ENCODE results near the gene C1orf159.

Gene C1orf159

DNA sequence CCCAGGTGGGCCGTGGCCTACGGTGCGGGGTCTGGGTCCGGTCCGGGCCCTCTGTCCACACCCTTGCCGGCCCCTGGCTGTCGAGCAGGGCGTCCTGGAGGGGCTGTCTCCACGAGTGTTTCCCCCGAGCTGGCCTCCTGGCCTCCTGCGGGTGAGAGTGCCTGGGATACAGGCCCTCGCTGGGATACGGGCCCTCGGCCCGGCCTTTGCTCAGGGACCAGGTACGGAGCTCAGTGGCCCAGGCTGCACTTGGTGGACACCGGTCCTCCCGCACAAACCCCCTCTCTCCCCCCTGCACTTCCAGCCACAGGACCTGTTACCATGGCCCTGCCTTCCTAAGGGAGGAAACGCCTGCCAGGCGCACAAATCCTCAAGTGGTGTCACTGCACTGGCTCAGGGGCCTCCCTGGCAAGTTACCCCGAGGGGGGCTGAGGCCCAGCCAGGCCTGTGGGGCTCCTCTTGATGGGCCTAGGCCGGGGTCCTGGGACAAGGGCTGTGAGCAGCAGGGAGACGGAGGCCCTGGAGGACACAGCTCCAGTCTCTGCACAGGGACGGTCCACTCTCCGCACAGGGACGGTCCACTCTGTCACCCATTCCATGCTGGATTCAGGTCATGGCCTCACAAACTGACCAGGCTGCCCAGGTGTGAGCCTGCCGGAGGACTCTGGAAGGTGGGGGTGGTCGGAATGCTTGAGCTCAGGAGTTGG lies 23.6 kb downstream of the C1orf159 start:
- no peak for DNase-seq (ENCODE audit: low read depth)

DNA sequence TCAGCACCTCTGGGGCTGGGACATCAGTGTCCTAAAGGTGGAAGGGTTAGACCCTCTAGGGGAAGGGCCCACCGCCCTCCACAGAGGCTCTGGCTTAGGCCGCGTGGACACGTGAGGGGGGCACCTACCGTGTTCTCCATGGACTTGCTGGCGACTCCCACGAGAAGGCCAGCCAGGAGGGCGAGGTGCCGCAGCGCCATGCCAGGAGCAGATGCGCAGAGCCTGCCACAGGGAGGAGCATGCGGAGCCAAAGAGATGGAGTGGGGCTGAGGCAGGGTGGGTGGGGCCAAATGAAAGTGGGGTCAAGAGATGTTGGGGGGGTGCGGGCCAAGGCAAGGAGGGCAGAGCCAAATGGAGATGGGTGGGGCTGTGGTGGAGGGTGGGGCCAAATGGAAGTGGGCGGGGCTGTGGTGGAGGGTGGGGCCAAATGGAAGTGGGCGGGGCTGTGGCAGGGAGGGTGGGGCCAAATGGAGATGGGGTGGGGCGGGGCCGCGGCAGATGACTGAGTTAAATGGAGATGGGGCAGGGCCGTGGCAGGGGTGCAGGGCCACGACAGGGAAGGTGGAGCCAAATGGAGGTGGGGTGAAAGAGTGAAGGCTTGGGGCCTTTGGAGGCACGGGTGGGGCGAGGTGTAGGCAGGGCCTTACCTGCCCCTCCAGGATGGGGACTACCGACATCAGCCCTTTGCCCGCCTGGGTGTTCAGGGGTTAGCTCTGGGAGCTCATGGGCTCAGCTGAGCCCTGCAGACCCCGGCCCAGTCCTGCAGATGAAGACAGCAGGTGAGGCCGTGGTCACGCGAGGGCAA lies 24.3 kb downstream of the C1orf159 start:
- DNase-seq (ENCODE audit: low read depth): no peak

DNA sequence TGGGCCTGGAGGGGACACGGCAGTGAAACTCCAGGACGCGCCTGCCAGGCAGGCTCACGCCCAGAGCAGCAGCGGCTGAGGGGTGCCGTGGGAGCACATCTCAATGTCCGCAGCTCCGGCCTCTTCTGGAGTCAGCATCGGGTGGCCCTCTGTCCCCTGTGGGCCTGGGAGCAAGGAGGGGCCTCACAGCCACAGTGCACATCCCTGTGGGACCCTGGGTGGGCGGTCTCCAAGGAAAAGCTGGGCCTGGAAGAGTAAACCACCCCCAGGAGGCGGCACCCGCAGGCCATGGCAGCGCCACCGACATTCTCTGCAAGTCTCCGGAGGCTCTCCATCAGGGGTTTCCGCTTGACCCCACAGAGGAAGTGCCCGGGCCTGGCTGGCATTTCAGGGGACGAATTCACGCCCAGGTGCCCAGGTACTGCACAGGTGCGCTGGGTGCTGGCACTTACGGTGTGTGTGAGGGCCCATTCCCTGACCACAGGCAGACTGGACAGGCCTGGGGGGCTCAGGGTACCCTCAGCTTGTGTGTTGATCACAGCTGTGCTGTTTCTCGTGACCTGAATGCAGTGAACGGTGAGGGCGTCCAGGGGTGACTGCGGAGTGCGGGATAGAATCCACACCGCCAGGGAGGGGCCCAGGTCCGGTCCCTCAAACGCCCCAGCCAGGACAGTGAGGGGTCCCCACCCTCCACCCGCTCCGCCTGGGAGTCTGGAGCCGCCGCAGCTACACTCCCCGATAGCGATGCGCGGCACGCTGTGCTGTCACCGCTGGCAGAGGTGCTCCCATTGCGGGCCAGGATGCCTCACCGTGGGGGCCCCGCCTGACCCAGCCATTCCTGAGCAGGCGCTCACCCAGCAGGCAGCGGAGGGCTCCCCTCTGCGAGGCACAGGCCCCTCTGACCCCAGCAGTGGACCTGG lies 25.2 kb downstream of the C1orf159 start:
- DNase-seq (ENCODE audit: low read depth): no peak

DNA sequence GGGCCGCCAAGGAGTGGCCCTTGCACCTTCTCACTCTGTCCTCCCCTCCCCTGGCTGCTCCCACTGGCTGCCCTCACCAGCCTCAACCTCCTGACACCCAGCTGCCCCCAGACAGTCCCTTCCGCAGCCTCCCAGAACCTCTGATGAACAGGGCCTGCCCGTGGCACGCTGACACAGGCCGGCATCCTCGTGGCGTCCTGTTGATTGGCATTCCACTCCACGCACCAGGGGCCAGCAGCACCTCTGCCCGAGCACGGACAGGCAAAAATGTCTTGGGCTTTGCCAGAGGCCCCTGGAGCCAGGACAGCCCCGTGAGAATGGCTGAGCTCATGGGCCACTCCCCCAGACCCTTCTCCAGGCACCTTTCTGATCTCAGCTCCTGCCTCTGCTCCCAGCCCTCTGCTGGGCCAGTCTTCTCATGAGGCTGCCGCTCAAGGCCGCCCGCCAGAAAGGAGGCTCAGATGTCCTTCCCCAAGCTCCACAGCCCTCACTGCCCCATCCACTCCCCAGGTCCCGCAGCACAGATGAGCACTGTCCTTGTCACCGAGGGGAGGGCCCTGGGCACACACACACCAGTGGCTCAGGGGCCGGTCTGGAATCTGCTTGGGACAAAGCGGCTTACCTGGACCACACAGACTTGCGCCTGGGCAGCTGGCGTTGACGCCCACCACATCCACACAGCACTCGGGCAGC lies 26.0 kb downstream of the C1orf159 start:
- DNase-seq (ENCODE audit: low read depth): no peak

DNA sequence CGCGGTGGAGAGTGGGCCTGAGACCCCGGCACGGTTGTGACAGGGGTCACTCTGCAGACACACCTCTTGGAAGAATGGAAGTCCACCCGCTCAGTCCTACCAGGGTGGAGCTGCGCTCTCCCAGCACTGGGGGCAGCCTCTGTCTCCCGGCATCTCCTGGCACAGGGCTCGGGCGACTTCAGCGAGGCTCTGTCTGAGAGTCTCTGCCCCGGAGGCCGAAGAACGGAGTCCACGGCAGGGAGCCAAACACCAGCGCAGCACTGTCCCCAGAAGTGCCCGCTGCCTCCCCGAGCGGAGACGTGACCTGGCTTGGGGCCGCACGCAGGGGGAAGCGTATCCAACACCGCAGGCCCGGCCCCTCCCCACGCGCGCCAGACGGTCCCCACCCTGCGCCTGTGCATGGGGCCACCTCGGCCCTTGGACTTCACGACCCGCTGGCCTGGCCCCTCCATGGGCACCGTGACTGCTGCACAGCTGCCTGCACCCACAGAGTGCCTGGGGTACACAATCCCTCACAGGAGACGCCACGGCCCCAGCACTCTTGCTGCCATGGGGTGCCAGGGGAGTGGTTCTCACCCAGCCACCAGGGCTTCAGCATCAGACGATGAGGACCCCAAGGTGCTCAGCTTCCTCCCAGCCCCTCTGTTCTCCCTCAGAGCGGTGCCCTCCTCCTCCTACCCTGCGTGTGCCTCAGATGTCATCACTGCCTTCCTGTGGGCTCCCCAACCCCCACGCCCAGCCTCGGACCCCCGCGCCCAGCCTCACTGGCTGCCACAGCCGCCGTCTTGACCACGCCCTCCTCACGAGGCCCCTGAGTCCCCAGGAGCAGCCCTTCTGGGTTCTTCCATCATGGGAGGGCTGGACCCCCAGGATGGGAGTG lies 26.8 kb downstream of the C1orf159 start:
- no peak for DNase-seq (ENCODE audit: low read depth)

DNA sequence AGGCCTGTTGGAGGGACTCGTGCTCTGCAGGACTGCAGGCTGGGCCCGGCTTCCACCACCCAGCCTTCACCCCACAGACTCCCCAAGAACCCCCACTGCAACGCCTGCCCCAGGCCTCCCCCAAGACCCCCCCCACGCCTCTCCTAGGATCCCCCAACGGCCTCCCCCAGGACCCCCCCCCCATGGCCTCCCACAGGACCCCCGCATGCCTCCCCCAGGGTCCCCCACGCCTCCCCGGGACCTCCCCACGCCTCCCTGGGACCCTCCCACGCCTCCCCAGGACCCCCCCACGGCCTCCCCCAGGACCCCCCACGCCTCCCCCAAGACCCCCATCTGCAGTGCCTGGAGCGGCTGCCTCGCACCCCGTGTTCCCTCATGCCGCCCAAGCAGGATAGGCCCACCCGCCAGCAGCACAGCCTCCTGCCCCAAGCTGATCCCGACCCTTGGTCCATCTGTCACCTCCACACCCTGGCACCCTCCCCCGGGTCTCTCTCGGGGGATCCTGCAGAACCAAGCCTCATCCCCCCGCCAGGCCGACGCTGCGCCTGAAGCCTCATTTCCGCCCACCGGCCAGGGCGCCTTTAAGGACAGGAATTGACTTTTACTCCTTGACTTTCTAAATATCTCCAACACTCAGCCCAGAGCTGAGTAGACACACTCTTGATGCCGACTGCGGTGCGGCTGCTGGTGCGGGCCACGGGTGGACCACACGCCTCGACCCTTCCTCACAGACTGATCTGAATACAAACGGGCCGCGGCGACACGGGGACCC lies 27.7 kb downstream of the C1orf159 start:
- no peak for DNase-seq (ENCODE audit: low read depth)

DNA sequence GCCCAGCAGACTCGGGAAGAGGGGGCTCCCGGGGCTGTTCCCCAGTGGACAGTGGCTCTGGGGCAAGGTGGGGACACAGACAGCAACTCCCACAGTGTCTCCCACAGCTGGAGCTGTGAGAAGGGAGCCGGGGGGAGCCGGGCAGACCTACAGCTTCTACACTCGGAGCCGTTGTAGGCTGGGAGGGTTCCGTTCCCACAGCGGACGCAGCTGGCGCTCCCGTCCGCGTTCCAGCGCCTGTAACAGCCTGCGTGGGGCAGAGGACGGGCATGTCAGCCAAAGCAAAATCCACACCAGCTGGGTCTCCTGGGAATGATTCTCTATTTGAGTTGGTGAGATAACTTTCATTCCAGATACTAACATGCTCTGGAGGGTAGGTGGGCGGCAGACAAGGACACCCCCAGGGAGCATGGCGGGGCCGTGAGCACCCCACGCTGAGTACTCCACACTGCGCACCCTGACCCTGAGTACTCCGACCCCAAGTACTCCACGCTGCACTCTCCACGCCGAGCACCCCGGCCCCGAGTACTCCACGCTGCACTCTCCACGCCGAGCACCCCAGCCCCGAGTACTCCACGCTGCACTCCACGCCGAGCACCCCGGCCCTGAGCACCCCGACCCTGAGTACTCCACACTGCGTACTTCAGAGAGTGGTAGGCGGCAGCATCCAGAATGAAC lies 28.4 kb downstream of the C1orf159 start:
- DNase-seq (ENCODE audit: low read depth): no peak

DNA sequence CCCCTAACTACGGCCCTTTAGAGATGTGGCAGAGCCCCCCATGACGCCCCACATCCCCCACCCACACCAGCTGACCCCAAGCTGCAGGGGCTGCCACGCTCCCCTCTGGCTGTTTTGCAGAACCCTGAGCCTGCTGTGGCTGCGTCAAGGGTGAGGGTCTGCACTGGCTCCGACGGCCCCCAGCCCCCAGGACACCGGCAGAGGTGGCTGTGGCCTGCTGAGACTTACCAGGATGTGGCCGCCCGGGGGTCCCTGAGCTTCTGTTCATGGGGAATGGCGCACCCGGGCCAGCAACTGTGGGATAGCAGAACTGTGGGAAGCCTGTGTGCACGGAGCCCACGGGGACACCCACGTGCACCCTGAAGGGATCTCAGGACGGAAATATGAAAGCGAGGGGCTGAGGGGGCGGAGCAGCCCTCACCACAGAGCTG lies 29.0 kb downstream of the C1orf159 start:
- no peak for DNase-seq (ENCODE audit: low read depth)

DNA sequence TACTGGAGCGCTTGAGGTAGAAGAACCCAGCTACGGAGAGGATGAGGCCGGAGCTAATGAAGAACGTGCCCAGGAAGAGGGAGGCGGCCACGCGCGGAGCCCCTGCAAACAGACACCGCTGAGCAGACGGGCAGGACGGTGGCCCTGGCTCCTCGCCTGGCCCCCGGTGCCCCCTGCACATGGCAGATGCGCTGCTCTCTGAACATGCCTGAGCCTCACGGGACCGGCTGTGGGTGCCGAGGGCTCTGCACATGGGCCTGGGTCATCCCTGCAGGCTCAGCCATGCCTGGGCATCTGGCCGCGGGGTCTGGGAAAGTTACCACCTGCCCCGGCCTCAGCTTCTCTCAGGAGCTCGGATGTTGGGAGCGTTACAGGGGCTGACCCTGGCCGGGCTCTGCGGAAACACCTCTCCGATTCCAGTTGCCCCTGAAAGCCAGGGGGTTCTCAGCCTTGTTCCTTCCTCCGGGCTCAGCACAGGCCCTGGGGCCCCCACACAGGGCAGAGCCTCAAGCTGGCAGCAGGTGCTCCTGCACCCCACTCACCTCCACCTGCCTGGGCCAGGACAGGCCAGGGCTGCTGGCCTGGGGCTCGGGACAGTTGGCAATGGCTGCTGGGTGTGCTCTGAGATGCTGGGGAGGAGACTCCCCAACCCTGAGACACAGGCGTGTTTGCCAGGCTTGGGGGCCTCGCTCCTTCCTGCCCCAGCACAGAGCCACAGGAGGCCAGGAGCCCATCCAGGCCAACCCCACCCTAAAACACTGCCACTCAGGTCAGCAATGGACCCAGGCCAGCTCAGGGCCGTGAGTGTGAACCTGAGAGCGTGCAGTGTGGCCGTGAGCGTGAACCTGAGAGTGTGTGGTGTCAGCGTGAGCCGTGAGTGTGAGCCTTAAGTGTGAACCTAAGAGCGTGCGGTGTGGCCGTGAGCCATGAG lies 29.7 kb downstream of the C1orf159 start:
- no peak for DNase-seq (ENCODE audit: low read depth)

DNA sequence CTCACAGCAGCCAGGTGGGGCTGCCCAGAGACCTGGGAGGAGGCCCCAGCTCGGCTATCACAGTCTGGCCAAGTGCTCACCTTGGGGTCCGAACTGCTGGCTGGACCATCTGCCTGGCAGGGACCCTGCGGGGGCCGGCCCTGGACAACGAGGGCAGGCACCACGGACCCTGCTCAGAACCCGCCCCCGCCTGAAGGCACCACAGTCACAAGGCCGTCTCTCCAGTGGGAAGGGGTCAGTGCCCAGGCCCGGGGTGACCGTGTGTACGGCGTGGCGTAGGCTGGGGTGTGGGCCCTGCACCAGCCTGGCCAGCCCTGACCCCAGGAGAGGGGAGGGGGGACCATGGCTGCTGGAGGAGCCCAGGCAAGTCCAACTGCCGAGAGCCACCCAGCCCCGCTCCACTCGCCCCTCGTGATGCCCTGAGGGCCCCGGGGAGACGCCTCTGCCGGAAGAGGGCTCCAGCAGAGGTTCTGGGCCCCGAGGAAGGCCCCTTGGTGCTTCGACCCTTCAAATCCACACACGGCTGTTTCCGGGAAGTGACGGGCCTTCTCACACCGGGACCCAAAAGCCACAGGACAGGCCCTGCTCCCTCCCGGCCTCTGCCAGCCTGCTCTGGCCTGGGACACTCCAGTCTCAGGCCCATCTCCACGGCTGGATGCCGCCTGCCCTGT lies 30.6 kb downstream of the C1orf159 start:
- no peak for DNase-seq (ENCODE audit: low read depth)

DNA sequence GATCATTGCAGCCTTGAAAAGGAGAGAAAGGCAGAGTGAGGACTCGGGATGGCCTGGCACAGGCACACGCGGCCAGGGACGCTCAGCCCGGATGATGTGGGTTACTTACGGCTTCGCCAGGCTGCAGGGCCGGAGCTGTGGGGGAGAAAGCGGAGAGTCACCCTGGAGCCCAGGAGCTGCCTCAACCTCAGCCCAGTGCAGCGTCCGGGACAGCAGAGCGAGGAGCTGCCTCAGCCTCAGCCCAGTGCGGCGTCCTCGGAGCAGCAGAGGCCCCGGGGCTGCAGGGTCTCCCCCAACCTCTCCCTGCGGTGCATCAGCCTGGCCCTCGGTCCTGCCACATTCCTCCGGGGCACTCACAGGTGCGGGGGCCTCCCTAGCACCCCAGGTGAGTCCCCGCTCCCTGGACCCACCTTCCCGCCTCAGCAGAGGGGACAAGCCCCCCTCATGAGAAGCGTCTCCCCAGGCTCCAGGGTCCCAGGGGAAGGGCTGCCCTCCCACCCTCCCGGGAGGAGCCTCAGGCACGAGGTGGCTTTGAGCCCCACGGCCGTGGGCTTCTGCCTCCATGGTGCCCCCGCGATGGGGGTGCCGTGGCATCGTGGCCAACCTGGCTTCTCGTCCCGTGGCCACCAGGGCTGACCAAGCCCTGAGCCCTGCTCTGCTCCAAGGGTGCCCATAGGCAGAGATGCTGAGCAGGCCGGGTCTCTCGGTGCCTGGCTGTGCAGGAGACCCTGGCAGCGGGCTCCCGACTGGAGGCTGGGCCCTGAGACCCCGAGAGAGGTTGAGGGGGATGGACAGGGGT lies 31.3 kb downstream of the C1orf159 start:
- DNase-seq (ENCODE audit: low read depth): no peak

DNA sequence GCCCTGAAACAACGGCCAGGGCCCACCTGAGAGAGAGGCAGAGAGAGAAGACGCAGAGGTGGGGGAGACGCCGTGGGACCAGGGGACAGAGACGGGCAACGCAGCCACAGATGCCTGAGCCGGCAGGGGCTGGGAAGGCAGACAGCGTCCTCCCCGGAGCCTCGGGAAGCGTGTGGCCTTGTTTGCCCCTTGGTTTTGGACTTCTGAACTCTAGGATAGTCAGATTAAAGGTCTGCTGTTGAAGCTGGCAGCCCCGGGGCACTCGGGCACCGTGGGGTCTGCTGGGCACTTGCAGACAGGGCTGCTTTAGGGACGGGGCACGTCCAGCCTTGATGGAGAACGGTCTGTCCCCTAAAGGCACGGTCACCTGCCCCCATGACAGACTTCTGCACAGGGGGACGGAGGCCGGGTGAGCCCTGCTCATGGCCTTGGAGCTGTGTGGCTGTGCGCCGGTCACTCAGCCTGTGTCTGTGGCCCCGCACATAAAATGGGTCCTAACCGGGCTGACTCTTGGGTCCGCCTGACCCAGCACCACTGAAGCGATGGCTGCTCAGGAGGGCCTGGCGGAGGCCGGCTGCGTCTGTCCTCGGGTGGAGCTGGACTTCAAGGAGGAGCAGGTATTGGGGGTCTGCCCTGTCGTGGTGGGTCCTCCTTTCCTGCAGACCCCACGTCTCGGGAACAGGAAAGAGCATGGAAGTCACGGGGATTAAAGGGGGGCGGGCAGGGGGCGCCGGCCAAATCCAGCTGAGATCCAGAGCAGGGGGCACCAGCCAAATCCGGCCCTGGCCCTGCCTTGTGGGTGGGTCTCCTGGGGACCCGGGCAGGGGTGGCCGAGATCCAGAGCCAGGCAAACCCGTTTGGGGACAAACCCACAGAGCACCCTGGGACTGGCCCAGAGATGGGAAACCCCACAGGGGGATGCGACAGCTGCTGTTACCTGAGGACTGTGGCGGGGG lies 32.2 kb downstream of the C1orf159 start:
- DNase-seq (ENCODE audit: low read depth): no peak

DNA sequence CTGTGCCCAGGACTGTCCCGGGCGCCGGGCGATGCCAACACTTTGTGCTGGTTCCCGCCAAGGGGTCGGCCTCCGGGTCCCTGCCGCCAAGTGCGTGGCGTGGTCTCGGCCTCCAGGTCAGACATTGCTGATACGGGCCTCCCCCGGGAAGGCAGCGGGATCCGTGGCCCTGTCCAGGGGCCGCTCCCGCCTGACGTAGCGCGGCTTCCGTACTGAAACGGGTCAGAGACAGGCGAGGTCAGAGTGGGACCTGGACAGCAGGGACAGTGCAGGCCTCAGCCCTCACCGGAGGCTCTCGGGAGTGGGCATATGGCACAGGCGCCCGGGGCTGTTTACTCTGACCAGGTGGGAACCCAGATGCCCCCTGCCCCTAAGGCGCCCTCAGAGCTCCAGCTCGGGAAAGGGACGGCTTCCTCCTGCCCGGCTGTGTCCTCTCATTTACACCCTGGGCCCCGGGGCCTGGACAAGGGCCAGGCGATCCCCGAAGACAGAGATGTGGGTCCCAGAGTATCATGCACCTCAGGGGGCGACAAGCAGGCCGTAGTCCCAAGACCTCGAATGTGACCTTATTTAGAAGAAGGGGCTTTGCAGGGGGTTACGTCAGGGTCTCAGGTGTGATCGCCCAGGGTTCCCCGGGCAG lies 33.0 kb downstream of the C1orf159 start:
- DNase-seq (ENCODE audit: low read depth): no peak

DNA sequence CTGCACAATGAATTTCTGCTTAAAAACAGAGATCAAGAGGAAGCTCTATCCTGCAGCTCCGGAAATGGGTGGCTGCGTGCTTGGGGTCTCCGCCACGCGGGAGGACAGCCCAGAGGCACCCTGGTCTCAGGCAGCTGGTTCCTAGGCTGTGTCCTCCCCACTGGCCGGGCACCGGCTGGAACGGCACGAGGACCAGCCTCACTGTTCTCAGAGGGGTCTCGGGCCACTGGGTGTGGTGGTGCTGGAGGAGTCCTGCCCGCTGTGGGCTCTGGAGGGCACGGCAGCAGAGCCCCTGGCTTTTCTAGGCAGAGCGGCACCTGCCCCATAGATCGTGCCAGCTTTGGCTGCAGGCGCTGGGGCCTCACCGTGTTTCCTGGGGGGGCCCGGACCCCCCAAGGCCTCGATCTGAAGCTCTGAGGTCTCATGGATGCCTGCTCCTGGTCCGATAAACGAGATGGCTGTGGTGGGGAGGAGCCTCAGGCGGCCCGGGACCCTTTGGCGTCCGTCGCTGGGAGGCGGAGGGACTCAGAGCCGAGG lies 33.6 kb downstream of the C1orf159 start:
- no peak for DNase-seq (ENCODE audit: low read depth)

All from stimulated activated CD8-positive, alpha-beta memory T cell treated with anti-CD3 and anti-CD28 coated beads, Interleukin-12 subunit alpha, Interleukin-12 subunit beta, amount 100 ng/mL, for 1 hour (primary cell).